Neural progenitor cell (in vitro differentiated cells): ENCODE results near the gene VILL.

ENCODE experiments used
- CTCF ChIP-seq: fragments of 200-600 bp; sonication (generic); IDR thresholded peaks from 2 replicates; pipeline ENCODE4 v1.5.1; 2017; ENCODE audit warnings: antibody characterized with exemption, mild to moderate bottlenecking
- EZH2 ChIP-seq: fragments of 200-600 bp; sonication (generic); IDR thresholded peaks from 2 replicates; pipeline ENCODE4 v1.6.1; 2017; ENCODE audit warnings: antibody characterized with exemption, mild to moderate bottlenecking, moderate library complexity
- EZH2phosphoT487 ChIP-seq: fragments of 200-600 bp; sonication (generic); IDR thresholded peaks from 2 replicates; pipeline ENCODE4 v1.6.1; 2017; ENCODE audit warnings: antibody characterized with exemption

GRCh38 chr3:37984051-37984450 is 6.5 kb upstream of the VILL start:
- TF ChIP-seq CTCF (no peak), EZH2 (no peak), EZH2phosphoT487 (no peak)
